ENCODE measurements around the gene PIK3CG. TPM values are rescaled to one million over a fixed set of nuclear protein-coding genes. Genes with fewer than 3 reads are reported as not detected.
"Not testable (repeated sequence)": the region's sequence is repeated elsewhere in the genome, so short reads cannot be mapped to it uniquely, and the experiment has no call there.

The PIK3CG gene
- polyA plus RNA-seq, 3 donors = 17.9 to 31.2 (median 20.7) TPM

DNA sequence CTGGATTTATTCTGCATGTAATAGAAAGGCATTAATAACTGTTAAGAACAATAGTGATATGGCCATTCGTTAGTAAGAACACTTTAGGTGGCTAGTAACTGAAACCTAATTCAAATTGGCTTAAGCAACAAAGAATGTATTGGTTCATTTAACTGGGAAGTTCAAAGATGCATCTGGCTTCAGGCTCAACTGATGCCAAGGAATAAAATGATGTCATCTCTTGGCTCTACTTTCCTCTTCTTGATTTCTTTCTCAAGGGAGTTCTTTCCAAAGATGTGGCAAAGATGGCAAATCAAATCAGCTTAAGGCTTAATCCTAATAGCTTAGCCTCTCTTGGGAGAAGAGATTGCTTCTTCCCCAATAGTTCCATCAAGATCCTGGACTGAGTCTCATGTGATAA, 51.6 kb downstream of the PIK3CG start:
- no peaks in the 10 kb centered on the region for H3K79me2 ChIP-seq (ENCODE audit: insufficient read depth, low read length)
- Mint-ChIP-seq H3K27me3 (ENCODE audit: low read depth in 3 of 3) (peaks cover 0 to 2% (median 0%) of the 10 kb centered on the region in 3 donors), H3K9me3 (peaks cover 2 to 17% (median 7%) of the 10 kb centered on the region in 7 donors), H3K27ac (no peak overlapping the region), H3K4me3 (no peak overlapping the region), H3K36me3 (peaks cover 3 to 6% of the 10 kb centered on the region in 2 donors), H3K4me1 (peaks cover 2% of the 10 kb centered on the region)
- no peak for DNase-seq
- no peak overlapping the region for H2AFZ ChIP-seq (ENCODE audit: insufficient read depth, low read depth, low read length, poor library complexity, severe bottlenecking)
- H3K27ac ChIP-seq (ENCODE audit: low read depth in 1 of 2, low read length in 2 of 2) = no peak overlapping the region
- H3K36me3 ChIP-seq (replicated peaks in 1 of 2; ENCODE audit: control insufficient read depth in 1 of 2, insufficient read depth in 2 of 2, low read length in 2 of 2) = no peaks in the 10 kb centered on the region
- no peak overlapping the region for H3K4me3 ChIP-seq (replicated peaks in 1 of 3; ENCODE audit: low read depth in 2 of 3, low read length in 3 of 3)
- H3K4me2 ChIP-seq (replicated peaks; ENCODE audit: extremely low read depth, low read length, poor library complexity, severe bottlenecking) = no peak overlapping the region
- TF ChIP-seq, protein P1, sequence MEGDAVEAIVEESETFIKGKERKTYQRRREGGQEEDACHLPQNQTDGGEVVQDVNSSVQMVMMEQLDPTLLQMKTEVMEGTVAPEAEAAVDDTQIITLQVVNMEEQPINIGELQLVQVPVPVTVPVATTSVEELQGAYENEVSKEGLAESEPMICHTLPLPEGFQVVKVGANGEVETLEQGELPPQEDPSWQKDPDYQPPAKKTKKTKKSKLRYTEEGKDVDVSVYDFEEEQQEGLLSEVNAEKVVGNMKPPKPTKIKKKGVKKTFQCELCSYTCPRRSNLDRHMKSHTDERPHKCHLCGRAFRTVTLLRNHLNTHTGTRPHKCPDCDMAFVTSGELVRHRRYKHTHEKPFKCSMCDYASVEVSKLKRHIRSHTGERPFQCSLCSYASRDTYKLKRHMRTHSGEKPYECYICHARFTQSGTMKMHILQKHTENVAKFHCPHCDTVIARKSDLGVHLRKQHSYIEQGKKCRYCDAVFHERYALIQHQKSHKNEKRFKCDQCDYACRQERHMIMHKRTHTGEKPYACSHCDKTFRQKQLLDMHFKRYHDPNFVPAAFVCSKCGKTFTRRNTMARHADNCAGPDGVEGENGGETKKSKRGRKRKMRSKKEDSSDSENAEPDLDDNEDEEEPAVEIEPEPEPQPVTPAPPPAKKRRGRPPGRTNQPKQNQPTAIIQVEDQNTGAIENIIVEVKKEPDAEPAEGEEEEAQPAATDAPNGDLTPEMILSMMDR (IDR thresholded peaks at IDR 0.05) = no peak
- peaks cover 0 to 13% of the 10 kb centered on the region in 2 donors for H3K9me3 ChIP-seq (replicated peaks in 1 of 2; ENCODE audit: control insufficient read depth in 1 of 2, insufficient read depth in 1 of 2, low read length in 2 of 2)
- no peaks in the 10 kb centered on the region for H3K4me1 ChIP-seq (ENCODE audit: control insufficient read depth in 1 of 2, insufficient read depth in 2 of 2, low read length in 2 of 2)
- 86% methylated on average over 1 of the region's 1 CpG for WGBS (ENCODE audit: insufficient coverage)
- H4K20me1 ChIP-seq (ENCODE audit: insufficient read depth, low read length) = no peaks in the 10 kb centered on the region
- H3K27me3 ChIP-seq (ENCODE audit: control insufficient read depth in 2 of 2, insufficient read depth in 2 of 2, low read length in 2 of 2) = no peaks in the 10 kb centered on the region
- H3K9ac ChIP-seq (ENCODE audit: insufficient read depth, low read length, poor library complexity, severe bottlenecking) = no peak overlapping the region
- intact Hi-C loops (cut with micrococcal nuclease) = no loop called here

DNA sequence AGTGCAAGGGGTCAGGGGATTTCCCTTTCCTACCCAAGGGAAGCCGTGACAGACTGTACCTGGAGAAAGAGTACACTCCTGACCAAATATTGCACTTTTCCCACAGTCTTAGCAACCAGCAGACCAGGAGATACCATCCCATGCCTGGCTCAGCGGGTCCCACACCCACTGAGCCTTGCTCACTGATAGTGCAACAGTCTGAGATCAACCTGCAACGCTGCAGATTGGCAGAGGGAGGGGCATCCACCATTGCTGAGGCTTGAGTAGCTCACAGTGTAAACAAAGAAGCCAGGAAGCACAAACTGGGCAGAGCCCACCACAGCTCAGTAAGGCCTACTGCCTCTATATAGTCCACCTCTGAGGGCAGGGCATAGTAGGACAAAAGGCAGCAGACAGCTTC, 53.9 kb downstream of the PIK3CG start:
- no peak for DNase-seq
- Histone ChIP-seq H3K79me2 (ENCODE audit: insufficient read depth, low read length) (no peaks in the 10 kb centered on the region), H2AFZ (ENCODE audit: insufficient read depth, low read depth, low read length, poor library complexity, severe bottlenecking) (no peak overlapping the region), H3K27ac (ENCODE audit: low read depth in 1 of 2, low read length in 2 of 2) (no peak overlapping the region), H3K36me3 (replicated peaks in 1 of 2; ENCODE audit: control insufficient read depth in 1 of 2, insufficient read depth in 2 of 2, low read length in 2 of 2) (no peaks in the 10 kb centered on the region), H3K4me2 (replicated peaks; ENCODE audit: extremely low read depth, low read length, poor library complexity, severe bottlenecking) (no peak overlapping the region), H4K20me1 (ENCODE audit: insufficient read depth, low read length) (no peaks in the 10 kb centered on the region), H3K27me3 (ENCODE audit: control insufficient read depth in 2 of 2, insufficient read depth in 2 of 2, low read length in 2 of 2) (no peaks in the 10 kb centered on the region), H3K9ac (ENCODE audit: insufficient read depth, low read length, poor library complexity, severe bottlenecking) (no peak overlapping the region), H3K4me3 (replicated peaks in 1 of 3; ENCODE audit: low read depth in 2 of 3, low read length in 3 of 3) (no peak overlapping the region), H3K4me1 (ENCODE audit: control insufficient read depth in 1 of 2, insufficient read depth in 2 of 2, low read length in 2 of 2) (no peaks in the 10 kb centered on the region), H3K9me3 (replicated peaks in 1 of 2; ENCODE audit: control insufficient read depth in 1 of 2, insufficient read depth in 1 of 2, low read length in 2 of 2) (peaks cover 0 to 13% of the 10 kb centered on the region in 2 donors)
- Mint-ChIP-seq H3K4me3 (no peak overlapping the region), H3K27me3 (ENCODE audit: low read depth in 3 of 3) (peaks cover 0 to 2% (median 0%) of the 10 kb centered on the region in 3 donors), H3K4me1 (no peaks in the 10 kb centered on the region), H3K27ac (no peak overlapping the region), H3K36me3 (peaks cover 3 to 6% of the 10 kb centered on the region in 2 donors), H3K9me3 (peaks cover 7 to 27% (median 9%) of the 10 kb centered on the region in 7 donors)
- intact Hi-C loops (cut with micrococcal nuclease) = no loop called here
- 96% methylated on average over 3 of the region's 3 CpGs for WGBS (ENCODE audit: insufficient coverage)
- TF ChIP-seq, protein P1 (IDR thresholded peaks at IDR 0.05) = no peak

DNA sequence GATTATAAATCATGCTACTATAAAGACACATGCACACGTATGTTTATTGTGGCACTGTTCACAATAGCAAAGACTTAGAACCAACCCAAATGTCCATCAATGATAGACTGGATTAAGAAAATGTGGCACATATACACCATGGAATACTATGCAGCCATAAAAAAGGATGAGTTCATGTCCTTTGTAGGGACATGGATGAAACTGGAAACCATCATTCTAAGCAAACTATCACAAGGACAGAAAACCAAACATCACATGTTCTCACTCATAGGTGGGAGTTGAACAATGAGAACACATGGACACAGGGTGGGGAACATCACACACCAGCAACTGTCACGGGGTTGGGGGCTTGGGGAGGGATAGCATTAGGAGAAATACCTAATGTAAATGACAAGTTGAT, 59.4 kb downstream of the PIK3CG start:
- WGBS (ENCODE audit: insufficient coverage) = no CpG with 5 or more reads among the region's 2 CpGs
- H3K27ac Mint-ChIP-seq; DNase-seq; H3K27me3 ChIP-seq (ENCODE audit: control insufficient read depth in 2 of 2, insufficient read depth in 2 of 2, low read length in 2 of 2); H3K36me3 ChIP-seq (replicated peaks in 1 of 2; ENCODE audit: control insufficient read depth in 1 of 2, insufficient read depth in 2 of 2, low read length in 2 of 2); H3K36me3 Mint-ChIP-seq; H2AFZ ChIP-seq (ENCODE audit: insufficient read depth, low read depth, low read length, poor library complexity, severe bottlenecking); H4K20me1 ChIP-seq (ENCODE audit: insufficient read depth, low read length); H3K4me3 ChIP-seq (replicated peaks in 1 of 3; ENCODE audit: low read depth in 2 of 3, low read length in 3 of 3); H3K27ac ChIP-seq (ENCODE audit: low read depth in 1 of 2, low read length in 2 of 2); H3K9ac ChIP-seq (ENCODE audit: insufficient read depth, low read length, poor library complexity, severe bottlenecking); H3K79me2 ChIP-seq (ENCODE audit: insufficient read depth, low read length); H3K27me3 Mint-ChIP-seq (ENCODE audit: low read depth in 3 of 3); H3K4me2 ChIP-seq (replicated peaks; ENCODE audit: extremely low read depth, low read length, poor library complexity, severe bottlenecking); H3K4me1 ChIP-seq (ENCODE audit: control insufficient read depth in 1 of 2, insufficient read depth in 2 of 2, low read length in 2 of 2); H3K4me1 Mint-ChIP-seq; intact Hi-C loops (cut with micrococcal nuclease); H3K4me3 Mint-ChIP-seq; H3K9me3 ChIP-seq (replicated peaks in 1 of 2; ENCODE audit: control insufficient read depth in 1 of 2, insufficient read depth in 1 of 2, low read length in 2 of 2): not testable (repeated sequence)
- H3K9me3 Mint-ChIP-seq = peaks cover 6 to 30% (median 9%) of the 10 kb centered on the region in 7 donors

All from CD14-positive monocyte (primary cell).